ENCODE measurements around the gene LZTR1. TPM values are rescaled to one million over a fixed set of nuclear protein-coding genes. Genes with fewer than 3 reads are reported as not detected.

Gene LZTR1
- total RNA-seq, 1 donor from 2014 or later = 91.6 TPM

DNA sequence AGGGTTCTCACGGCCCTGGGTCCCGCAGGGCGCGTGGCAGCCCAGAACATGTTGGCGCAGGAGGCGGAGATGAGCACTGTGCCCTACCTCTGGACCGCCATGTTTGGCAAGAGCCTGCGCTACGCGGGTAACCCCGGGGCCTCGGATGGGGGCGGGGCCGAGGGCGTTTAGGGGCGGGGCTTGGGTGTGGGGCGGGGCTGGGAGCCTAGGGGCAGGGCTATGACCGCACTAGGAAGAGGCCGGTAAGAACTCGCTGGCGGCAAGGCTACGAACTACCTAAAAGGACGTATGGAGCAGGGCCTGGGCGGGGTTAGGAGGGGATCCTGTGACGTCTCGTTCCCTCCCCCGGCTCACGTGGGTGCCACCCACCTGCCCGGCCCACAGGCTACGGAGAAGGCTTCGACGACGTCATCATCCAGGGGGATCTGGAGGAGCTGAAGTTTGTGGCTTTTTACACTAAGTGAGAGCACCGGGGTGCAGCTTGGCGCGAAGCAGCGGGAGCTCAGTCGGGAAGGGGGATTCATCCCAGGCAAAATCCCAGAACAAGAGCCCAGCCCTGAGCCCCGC lies 2.8 kb upstream of the LZTR1 start:
- TF ChIP-seq CTCF (IDR thresholded peaks at IDR 0.05; ENCODE audit: unreplicated experiment) = no peak

GRCh38 chr22:20979940-20980453 lies 2.1 kb upstream of the LZTR1 start:
- Mint-ChIP-seq H3K4me1 (ENCODE audit: low read depth) (peaks cover 21% of the 10 kb centered on the region), H3K27ac (peak overlapping the region; percentile 25), H3K4me3 (ENCODE audit: low read depth) (peak overlapping the region; percentile 75), H3K9me3 (ENCODE audit: low read depth) (peaks cover 3% of the 10 kb centered on the region), H3K27me3 (peaks cover 7% of the 10 kb centered on the region), H3K36me3 (ENCODE audit: insufficient read depth) (no peaks in the 10 kb centered on the region)
- no peak for TF ChIP-seq CTCF (IDR thresholded peaks at IDR 0.05; ENCODE audit: unreplicated experiment)
- no peak for DNase-seq (ENCODE audit: low spot score, unreplicated experiment)

More for the DNA sequence above, 2.8 kb upstream of the LZTR1 start:
- H3K9me3 Mint-ChIP-seq (ENCODE audit: low read depth) = peaks cover 3% of the 10 kb centered on the region
- H3K27me3 Mint-ChIP-seq = peaks cover 7% of the 10 kb centered on the region
- H3K4me1 Mint-ChIP-seq (ENCODE audit: low read depth) = peaks cover 21% of the 10 kb centered on the region
- H3K36me3 Mint-ChIP-seq (ENCODE audit: insufficient read depth) = no peaks in the 10 kb centered on the region
- peak overlapping the region; percentile 75 for H3K4me3 Mint-ChIP-seq (ENCODE audit: low read depth)
- DNase-seq (ENCODE audit: low spot score, unreplicated experiment) = peak; percentile 70
- peak overlapping the region; percentile 71 for H3K27ac Mint-ChIP-seq

DNA sequence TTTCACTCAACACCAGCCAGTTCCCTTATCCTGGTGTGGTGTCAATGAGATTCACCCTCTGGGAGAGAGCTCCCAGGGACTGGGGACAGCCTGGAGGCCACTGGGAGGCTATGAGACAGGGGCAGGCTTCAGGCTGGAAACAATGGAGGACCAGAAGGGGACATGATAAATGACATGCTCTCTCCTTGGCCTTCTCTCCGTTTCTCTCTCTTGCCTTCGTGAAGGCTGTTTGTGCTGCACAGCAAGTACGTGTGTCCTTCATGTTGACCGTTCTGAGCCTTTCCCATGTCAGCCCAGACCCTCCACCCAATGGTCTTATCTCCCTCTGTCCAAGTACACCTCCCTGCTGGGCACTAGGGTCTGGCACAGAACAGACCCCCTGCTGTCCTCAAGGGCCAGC lies 1.6 kb upstream of the LZTR1 start:
- peaks cover 3% of the 10 kb centered on the region for H3K9me3 Mint-ChIP-seq (ENCODE audit: low read depth)
- H3K4me3 Mint-ChIP-seq (ENCODE audit: low read depth) = peak overlapping the region; percentile 96
- no peaks in the 10 kb centered on the region for H3K36me3 Mint-ChIP-seq (ENCODE audit: insufficient read depth)
- TF ChIP-seq CTCF (IDR thresholded peaks at IDR 0.05; ENCODE audit: unreplicated experiment) = no peak
- no peak overlapping the region for H3K27ac Mint-ChIP-seq
- H3K27me3 Mint-ChIP-seq = peaks cover 7% of the 10 kb centered on the region
- DNase-seq (ENCODE audit: low spot score, unreplicated experiment) = no peak
- peaks cover 21% of the 10 kb centered on the region for H3K4me1 Mint-ChIP-seq (ENCODE audit: low read depth)

GRCh38 chr22:20980938-20981722 lies 967 bp upstream of the LZTR1 start:
- H3K9me3 Mint-ChIP-seq (ENCODE audit: low read depth) = peaks cover 3% of the 10 kb centered on the region
- peaks cover 21% of the 10 kb centered on the region for H3K4me1 Mint-ChIP-seq (ENCODE audit: low read depth)
- TF ChIP-seq CTCF (IDR thresholded peaks at IDR 0.05; ENCODE audit: unreplicated experiment) = no peak
- peaks cover 5% of the 10 kb centered on the region for H3K27me3 Mint-ChIP-seq
- no peak for DNase-seq (ENCODE audit: low spot score, unreplicated experiment)
- H3K36me3 Mint-ChIP-seq (ENCODE audit: insufficient read depth) = no peaks in the 10 kb centered on the region
- peak overlapping the region; percentile 96 for H3K4me3 Mint-ChIP-seq (ENCODE audit: low read depth)
- H3K27ac Mint-ChIP-seq = peak overlapping the region; percentile 39

DNA sequence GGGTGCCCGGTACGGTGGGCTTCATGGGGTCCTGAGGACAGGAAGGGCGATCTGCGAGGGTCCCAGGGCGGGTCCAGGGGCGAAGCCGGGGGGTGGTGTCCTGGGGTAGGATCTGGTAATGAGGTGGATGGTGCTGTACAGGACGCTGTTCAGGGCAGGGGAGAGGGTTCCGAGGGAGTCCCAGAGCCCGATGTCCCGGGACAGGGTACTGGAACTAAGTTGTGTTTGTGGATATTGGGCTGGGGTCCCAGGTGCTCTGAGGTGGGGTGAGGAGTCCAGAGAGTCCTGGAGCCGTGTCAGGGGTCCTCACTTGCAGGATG lies 426 bp downstream of the LZTR1 start:
- DNase-seq (ENCODE audit: low spot score, unreplicated experiment) = no peak
- Mint-ChIP-seq H3K4me1 (ENCODE audit: low read depth) (peaks cover 21% of the 10 kb centered on the region), H3K27me3 (peaks cover 2% of the 10 kb centered on the region), H3K4me3 (ENCODE audit: low read depth) (peak overlapping the region; percentile 96), H3K27ac (peak overlapping the region; percentile 39), H3K9me3 (ENCODE audit: low read depth) (peaks cover 3% of the 10 kb centered on the region), H3K36me3 (ENCODE audit: insufficient read depth) (peaks cover 2% of the 10 kb centered on the region)
- no peak for TF ChIP-seq CTCF (IDR thresholded peaks at IDR 0.05; ENCODE audit: unreplicated experiment)
